SK-N-SH (cell line): ENCODE results near the gene NTNG2. TPM values are rescaled to one million over a fixed set of nuclear protein-coding genes. Genes with fewer than 3 reads are reported as not detected.

ENCODE experiments used
- CTCF ChIA-PET: fragments of 300-600, 350-600 bp; formaldehyde crosslinking; extraction: SDS; loops from one replicate; lab custom pipeline; 2021; lab: Yijun Ruan, JAX
- POLR2A ChIA-PET: fragments of 350-600 bp; sonication (Branson Sonifier 250); formaldehyde crosslinking; extraction: SDS; loops from one replicate; lab custom pipeline; 2020; ENCODE audit warnings: antibody characterized with exemption, inconsistent platforms; lab: Yijun Ruan, JAX
- DNase-seq: peaks from one replicate; pipeline ENCODE4 v3.0.0; 2012
- H2AFZ ChIP-seq: fragments of 200-600 bp; sonication (generic); 2 replicates; pipeline ENCODE4 v1.8.1; 2016; ENCODE audit warnings: antibody characterized with exemption, mild to moderate bottlenecking, low read depth
- H3F3A ChIP-seq: fragments of 200-600 bp; sonication (generic); replicated peaks from 2 replicates; pipeline ENCODE3; 2016; ENCODE audit warnings: antibody characterized with exemption, mild to moderate bottlenecking; ENCODE audit not compliant: insufficient read depth
- H3K27ac ChIP-seq, 2 experiments: fragments of 200-500 bp in 1 of 2; fragments of 200-600 bp in 1 of 2; sonication (Bioruptor generic) in 1 of 2; sonication (generic), shearing (Covaris generic) in 1 of 2; 2 replicates each; pipeline versions ENCODE4 v1.5.1 to v1.6.1; 2014 to 2016; ENCODE audit warnings: low read depth in 2 of 2, inconsistent platforms in 1 of 2, low read length in 1 of 2, mild to moderate bottlenecking in 1 of 2, mixed read lengths in 1 of 2
- H3K27me3 ChIP-seq: fragments of 200-600 bp; sonication (generic), shearing (Covaris generic); 2 replicates; pipeline ENCODE4 v1.6.1; 2016; ENCODE audit warnings: mixed run types; ENCODE audit not compliant: insufficient read depth
- H3K36me3 ChIP-seq, 2 experiments: fragments of 200-500 bp in 1 of 2; fragments of 200-600 bp in 1 of 2; sonication (Bioruptor generic) in 1 of 2; sonication (generic) in 1 of 2; replicated peaks in 1 of 2; 2 replicates each; pipeline versions ENCODE3 to v1.5.1; 2014 to 2016; ENCODE audit warnings: low read length in 1 of 2, mild to moderate bottlenecking in 1 of 2; ENCODE audit not compliant: insufficient read depth in 2 of 2, control insufficient read depth in 1 of 2
- H3K4me1 ChIP-seq, 2 experiments: fragments of 200-500 bp in 1 of 2; fragments of 200-600 bp in 1 of 2; sonication (Bioruptor generic) in 1 of 2; sonication (generic), shearing (Covaris generic) in 1 of 2; 2 replicates each; pipeline versions ENCODE4 v1.5.1 to v1.6.1; 2014 to 2016; ENCODE audit warnings: low read depth in 1 of 2, low read length in 1 of 2, mixed run types in 1 of 2; ENCODE audit not compliant: insufficient read depth in 2 of 2, control insufficient read depth in 1 of 2
- H3K4me2 ChIP-seq: fragments of 200-600 bp; sonication (generic), shearing (Covaris generic); 2 replicates; pipeline ENCODE4 v1.6.1; 2017; ENCODE audit warnings: mixed run types
- H3K4me3 ChIP-seq, 2 experiments: fragments of 200-500 bp in 1 of 2; fragments of 200-600 bp in 1 of 2; sonication (Bioruptor generic) in 1 of 2; sonication (generic), shearing (Covaris generic) in 1 of 2; 2 replicates each; pipeline versions ENCODE4 v1.5.1 to v1.8.1; 2014 to 2016; ENCODE audit warnings: low read depth in 2 of 2, inconsistent platforms in 1 of 2, low read length in 1 of 2, mild to moderate bottlenecking in 1 of 2, mixed read lengths in 1 of 2, moderate library complexity in 1 of 2
- H3K79me2 ChIP-seq: fragments of 200-600 bp; sonication (generic); 2 replicates; pipeline ENCODE4 v1.8.1; 2017; ENCODE audit warnings: mild to moderate bottlenecking; ENCODE audit not compliant: insufficient read depth
- H3K9ac ChIP-seq: fragments of 200-600 bp; sonication (generic); 2 replicates; pipeline ENCODE4 v1.6.1; 2017; ENCODE audit warnings: mixed run types
- H3K9me2 ChIP-seq: fragments of 200-600 bp; sonication (generic); 2 replicates; pipeline ENCODE4 v1.6.1; 2017; ENCODE audit warnings: mixed run types
- H3K9me3 ChIP-seq: fragments of 200-600 bp; sonication (generic); 2 replicates; pipeline ENCODE4 v1.6.1; 2017; ENCODE audit warnings: mixed run types, mild to moderate bottlenecking, moderate library complexity
- H4K20me1 ChIP-seq: fragments of 200-600 bp; sonication (generic); 2 replicates; pipeline ENCODE4 v1.6.1; 2017; ENCODE audit warnings: mild to moderate bottlenecking, mixed run types; ENCODE audit not compliant: insufficient read depth
- IRF3 ChIP-seq: fragments of 150-350 bp; IDR thresholded peaks from 2 replicates; pipeline ENCODE4 v1.6.1; 2016; ENCODE audit warnings: mild to moderate bottlenecking, low read depth, low read length
- MEF2A ChIP-seq: IDR thresholded peaks from 2 replicates; pipeline ENCODE4 v1.4.0; 2012; ENCODE audit warnings: low read depth, borderline replicate concordance
- POLR2AphosphoS5 ChIP-seq: IDR thresholded peaks from 2 replicates; pipeline ENCODE4 v1.6.1; 2012; ENCODE audit warnings: low read depth, low read length
- REST ChIP-seq: IDR thresholded peaks from 2 replicates; pipeline ENCODE4 v1.6.1; 2012; ENCODE audit warnings: mild to moderate bottlenecking, low read depth, low read length, moderate library complexity
- TEAD4 ChIP-seq: IDR thresholded peaks from 2 replicates; pipeline ENCODE4 v1.4.0; 2012; ENCODE audit warnings: mild to moderate bottlenecking, borderline replicate concordance; ENCODE audit not compliant: insufficient read depth
- WGBS: methylation state at CpG from one replicate; pipeline ENCODE4 v1.1.6; 2017; ENCODE audit warnings: low lambda C conversion rate; 5-methylcytosine and 5-hydroxymethylcytosine counted together
- polyA plus RNA-seq, 3 experiments: library from polyadenylated mRNA; depleted of rRNA; stranded (reverse); fragments of >200 nt; gene quantifications; 2 replicates each; pipeline ENCODE4 v1.2.3, GENCODE V29; 2012

NTNG2 gene
- polyA plus RNA-seq, 1 of the 3 experiments (the other 2 are of a cell fraction) = 6.1 TPM

GRCh38 chr9:132287256-132287760 is 125.5 kb downstream of the NTNG2 start:
- no peak overlapping the region for H3K9ac ChIP-seq
- H3K79me2 ChIP-seq = 0 out of 2 replicates have a peak, but pooled peaks cover 11% of the 10 kb centered on the region
- peaks cover 47 to 68% of the 10 kb centered on the region in 2 experiments for H3K36me3 ChIP-seq
- WGBS = 97% methylated on average over 3 of the region's 3 CpGs
- H3K4me2 ChIP-seq = no peak overlapping the region
- H3K9me3 ChIP-seq = no peaks in the 10 kb centered on the region
- TF ChIP-seq REST (no peak), TEAD4 (no peak)
- no peak overlapping the region for H2AFZ ChIP-seq
- no peaks in the 10 kb centered on the region for H3K9me2 ChIP-seq
- ChIA-PET CTCF (interaction anchor here (1.2 to 1.9 kb wide), 4 partner anchors 18 to 26 kb away, joined by 3 to 10 read pairs (median 3); no protein-coding TSS in a partner anchor), POLR2A (no interaction called here)
- H4K20me1 ChIP-seq = peaks cover 21% of the 10 kb centered on the region
- H3K27me3 ChIP-seq = no peaks in the 10 kb centered on the region
- DNase-seq = no peak
- H3K27ac ChIP-seq = no peak overlapping the region
- no peak overlapping the region for H3K4me3 ChIP-seq
- 0 out of 4 replicates have a peak, but pooled peaks cover 0 to 2% of the 10 kb centered on the region in 2 experiments for H3K4me1 ChIP-seq
- peaks cover 22% of the 10 kb centered on the region for H3F3A ChIP-seq

DNA sequence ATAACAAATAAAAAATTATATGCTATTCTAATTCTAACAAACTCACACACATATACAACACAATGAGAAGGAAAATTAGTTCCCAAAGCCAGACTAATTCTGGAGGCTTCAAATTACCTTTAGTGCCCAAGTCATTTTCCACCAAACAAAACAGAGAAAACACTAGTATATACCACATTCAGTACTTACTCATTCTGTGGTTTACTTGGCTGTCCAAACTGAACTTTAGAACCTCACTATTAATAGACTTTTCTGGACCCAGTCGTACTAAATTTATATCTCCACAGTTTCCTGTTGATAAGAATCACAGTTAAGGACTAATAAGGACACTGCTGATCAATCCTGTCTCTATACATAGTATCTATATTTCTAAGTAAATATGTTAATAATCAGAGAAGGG is 126.5 kb downstream of the NTNG2 start:
- H3K27ac ChIP-seq = peak overlapping the region in 1 of 2 experiments; percentile 60; a peak in 2 of 4 replicates
- H3F3A ChIP-seq = peaks cover 22% of the 10 kb centered on the region
- H3K4me2 ChIP-seq = no peak overlapping the region
- H3K79me2 ChIP-seq = peaks cover 11% of the 10 kb centered on the region; the same call in 1 of the 2 replicates
- H3K9me3 ChIP-seq = no peaks in the 10 kb centered on the region
- H4K20me1 ChIP-seq = peaks cover 21% of the 10 kb centered on the region
- no peak for DNase-seq
- CTCF ChIA-PET = interaction anchor here (1.2 to 1.5 kb wide), 2 partner anchors 19 to 27 kb away, joined by 3 read pairs; no protein-coding TSS in a partner anchor
- 0 out of 4 replicates have a peak, but pooled peaks cover 0 to 2% of the 10 kb centered on the region in 2 experiments for H3K4me1 ChIP-seq
- H3K27me3 ChIP-seq = no peaks in the 10 kb centered on the region
- no peaks in the 10 kb centered on the region for H3K9me2 ChIP-seq
- H3K4me3 ChIP-seq = no peak overlapping the region
- TF ChIP-seq IRF3 (no peak), MEF2A (peak; percentile 80), POLR2AphosphoS5 (peak; percentile 27; the same call in 1 of the 2 replicates)
- H3K9ac ChIP-seq = no peak overlapping the region
- 0% methylated on average over 1 of the region's 1 CpG for WGBS
- POLR2A ChIA-PET = no interaction called here
- H2AFZ ChIP-seq = no peak overlapping the region
- H3K36me3 ChIP-seq = peaks cover 38 to 65% of the 10 kb centered on the region in 2 experiments
